Uterus (tissue), 2 donors: ENCODE results near the gene U2SURP.

ENCODE experiments used
- CTCF ChIP-seq, 4 experiments: fragments of 200-600 bp in 2 of 4; fragments of 450-650 bp in 2 of 4; sonication (generic) in 2 of 4; IDR thresholded peaks; one replicate each; pipeline ENCODE4 v1.5.1; 2016 to 2019; ENCODE audit warnings: antibody characterized with exemption in 4 of 4, mild to moderate bottlenecking in 2 of 4, moderate library complexity in 1 of 4
- POLR2A ChIP-seq, 2 donors: fragments of 450-650 bp; IDR thresholded peaks; one replicate each; pipeline ENCODE4 v1.6.1; 2016; ENCODE audit warnings: antibody characterized with exemption in 2 of 2, mild to moderate bottlenecking in 1 of 2, moderate library complexity in 1 of 2

- no peak for TF ChIP-seq CTCF (IDR thresholded peaks at IDR 0.05)
- no peak for TF ChIP-seq POLR2A (IDR thresholded peaks at IDR 0.05)
Measured at GRCh38 chr3:143071776-143072175, 70.4 kb downstream of the U2SURP start.
